WTC11 (cell line): ENCODE results near the gene SART1. TPM values are rescaled to one million over a fixed set of nuclear protein-coding genes. Genes with fewer than 3 reads are reported as not detected.

ENCODE experiments used
- ATAC-seq: fragments of 200-7000 bp; cut with Tn5 transposase; 2 replicates; pipeline ENCODE4 v1.10.0; 2021; ENCODE audit warnings: mild to moderate bottlenecking, moderate library complexity
- CTCF ChIA-PET: fragments of 300-600 bp; sonication (Branson Sonifier 250); formaldehyde crosslinking; loops from one replicate; lab custom pipeline; 2021; ENCODE audit warnings: antibody characterized with exemption; lab: Charles Lee
- POLR2A ChIA-PET: fragments of 350-600 bp; sonication (Branson Sonifier 250); formaldehyde crosslinking; loops from one replicate; lab custom pipeline; 2021; ENCODE audit warnings: antibody characterized with exemption; lab: Charles Lee
- DNase-seq: peaks from one replicate; pipeline ENCODE4 v3.0.0; 2021; ENCODE audit warnings: low spot score
- H3K27ac Mint-ChIP-seq: 2 replicates; pipeline ENCODE4 v1.8.0; 2021; ENCODE audit warnings: mixed read lengths
- H3K27me3 Mint-ChIP-seq: 2 replicates; pipeline ENCODE4 v1.8.0; 2021; ENCODE audit warnings: low read depth, mild to moderate bottlenecking, moderate library complexity, mixed read lengths
- H3K36me3 Mint-ChIP-seq: 2 replicates; pipeline ENCODE4 v1.8.0; 2021; ENCODE audit warnings: mixed read lengths
- H3K4me1 Mint-ChIP-seq: 2 replicates; pipeline ENCODE4 v1.8.0; 2022; ENCODE audit warnings: mixed read lengths
- H3K4me3 Mint-ChIP-seq: 2 replicates; pipeline ENCODE4 v1.8.0; 2021; ENCODE audit warnings: mild to moderate bottlenecking, moderate library complexity, mixed read lengths
- H3K9me3 Mint-ChIP-seq: 2 replicates; pipeline ENCODE4 v1.8.0; 2021; ENCODE audit warnings: mixed read lengths
- AFF4 ChIP-seq: sonication (generic); formaldehyde crosslinking; IDR thresholded peaks from 2 replicates; pipeline ENCODE4 v1.8.1; 2023; ENCODE audit warnings: mild to moderate bottlenecking, missing genetic modification reagents, borderline replicate concordance
- ATF3 ChIP-seq: sonication (generic); formaldehyde crosslinking; conservative IDR thresholded peaks from 2 replicates; pipeline ENCODE4 v1.8.1; 2022; ENCODE audit warnings: mild to moderate bottlenecking, missing genetic modification reagents
- CREB1 ChIP-seq: sonication (generic); formaldehyde crosslinking; IDR thresholded peaks from 2 replicates; pipeline ENCODE4 v1.8.0; 2023; ENCODE audit warnings: mild to moderate bottlenecking, missing genetic modification reagents
- E2F4 ChIP-seq: sonication (generic); formaldehyde crosslinking; IDR thresholded peaks from 2 replicates; pipeline ENCODE4 v1.8.1; 2022; ENCODE audit warnings: low read depth, mild to moderate bottlenecking, moderate library complexity, missing genetic modification reagents, borderline replicate concordance
- ELF4 ChIP-seq: sonication (generic); formaldehyde crosslinking; IDR thresholded peaks from 2 replicates; pipeline ENCODE4 v1.8.1; 2022; ENCODE audit warnings: low read depth, mild to moderate bottlenecking, moderate library complexity, missing genetic modification reagents
- FOXK1 ChIP-seq: sonication (generic); formaldehyde crosslinking; IDR thresholded peaks from 2 replicates; pipeline ENCODE4 v1.8.0; 2022; ENCODE audit warnings: mild to moderate bottlenecking, moderate library complexity, missing genetic modification reagents
- GABPB1 ChIP-seq: sonication (generic); formaldehyde crosslinking; IDR thresholded peaks from 2 replicates; pipeline ENCODE4 v1.8.1; 2023; ENCODE audit warnings: mild to moderate bottlenecking, missing genetic modification reagents
- MAX ChIP-seq: sonication (generic); formaldehyde crosslinking; IDR thresholded peaks from 2 replicates; pipeline ENCODE4 v1.8.0; 2022; ENCODE audit warnings: mild to moderate bottlenecking, missing genetic modification reagents
- NR1H2 ChIP-seq: sonication (generic); formaldehyde crosslinking; IDR thresholded peaks from 2 replicates; pipeline ENCODE4 v1.9.0; 2021; ENCODE audit warnings: mild to moderate bottlenecking, moderate library complexity, missing genetic modification reagents
- NR2C2 ChIP-seq: sonication (generic); formaldehyde crosslinking; IDR thresholded peaks from 2 replicates; pipeline ENCODE4 v1.8.0; 2022; ENCODE audit warnings: mild to moderate bottlenecking, missing genetic modification reagents
- RELA ChIP-seq: sonication (generic); formaldehyde crosslinking; IDR thresholded peaks from 2 replicates; pipeline ENCODE4 v1.8.1; 2022; ENCODE audit warnings: missing genetic modification reagents, mild to moderate bottlenecking, borderline replicate concordance
- TP53 ChIP-seq: sonication (generic); formaldehyde crosslinking; IDR thresholded peaks from 2 replicates; pipeline ENCODE4 v1.8.1; 2023; ENCODE audit warnings: mild to moderate bottlenecking, missing genetic modification reagents
- ZMAT4 ChIP-seq: fragments of 250-450 bp; sonication (Bioruptor Pico); IDR thresholded peaks from 2 replicates; pipeline ENCODE4 v1.9.0; 2021; ENCODE audit warnings: mild to moderate bottlenecking
- ZNF138 ChIP-seq: sonication (generic); formaldehyde crosslinking; conservative IDR thresholded peaks from 2 replicates; pipeline ENCODE4 v1.8.1; 2022; ENCODE audit warnings: mild to moderate bottlenecking, moderate library complexity, missing genetic modification reagents
- ZNF423 ChIP-seq: fragments of 250-450 bp; sonication (Bioruptor Pico); IDR thresholded peaks from 2 replicates; pipeline ENCODE4 v2.1.2; 2022; ENCODE audit warnings: mild to moderate bottlenecking, moderate library complexity
- total RNA-seq: library from RNA; stranded (reverse); gene quantifications from 3 replicates; pipeline ENCODE4 v1.2.3, GENCODE V29; 2021

Gene SART1
- total RNA-seq, 1 experiment from 2014 or later = 57.0 TPM

GRCh38 chr11:65915821-65916251 lies 45.7 kb upstream of the SART1 start:
- ChIA-PET CTCF (interaction anchor here (0.6 to 2.6 kb wide), 5 partner anchors 25 to 1731 kb away, joined by 3 to 9 read pairs (median 5); partner anchors contain the start of gene CCDC85B), POLR2A (interaction anchor here (0.6 to 1.2 kb wide), 4 partner anchors 25 to 57 kb away, joined by 3 read pairs; partner anchors contain the start of genes CCDC85B and MUS81)
- no peaks in the 10 kb centered on the region for H3K9me3 Mint-ChIP-seq
- DNase-seq (no peak), ATAC-seq (no peak)
- H3K27me3 Mint-ChIP-seq = peaks cover 6% of the 10 kb centered on the region
- H3K4me3 Mint-ChIP-seq = no peak overlapping the region
- no peak overlapping the region for H3K27ac Mint-ChIP-seq
- TF ChIP-seq ZNF423 (CRISPR knock-in tag) = no peak
- TF ChIP-seq ATF3 (CRISPR knock-in tag) = no peak
- TF ChIP-seq CREB1 (CRISPR knock-in tag) = no peak
- no peaks in the 10 kb centered on the region for H3K36me3 Mint-ChIP-seq
- peaks cover 23% of the 10 kb centered on the region for H3K4me1 Mint-ChIP-seq

- Mint-ChIP-seq H3K4me3 (peak overlapping the region; percentile 50), H3K4me1 (peaks cover 23% of the 10 kb centered on the region), H3K36me3 (no peaks in the 10 kb centered on the region), H3K9me3 (no peaks in the 10 kb centered on the region), H3K27ac (no peak overlapping the region), H3K27me3 (peaks cover 6% of the 10 kb centered on the region)
- POLR2A ChIA-PET = interaction anchor here (0.6 to 1.1 kb wide), 3 partner anchors 30 to 57 kb away, joined by 3 read pairs; partner anchors contain the start of gene MUS81
- TF ChIP-seq ELF4 (CRISPR knock-in tag) (no peak), NR2C2 (CRISPR knock-in tag) (no peak), ZMAT4 (CRISPR knock-in tag) (no peak)
- CTCF ChIA-PET = interaction anchor here (0.6 to 2.6 kb wide), 3 partner anchors 25 to 246 kb away, joined by 5 to 9 read pairs (median 5); partner anchors contain the start of gene CCDC85B
- DNase-seq (no peak), ATAC-seq (no peak)
Measured at GRCh38 chr11:65916391-65916790, 45.1 kb upstream of the SART1 start.

GRCh38 chr11:65917077-65917433 lies 44.5 kb upstream of the SART1 start:
- Mint-ChIP-seq H3K9me3 (no peaks in the 10 kb centered on the region), H3K36me3 (peaks cover 1% of the 10 kb centered on the region), H3K4me3 (peak overlapping the region; percentile 50), H3K27ac (no peak overlapping the region), H3K27me3 (peaks cover 3% of the 10 kb centered on the region; the same call in 1 of the 2 replicates), H3K4me1 (peaks cover 18% of the 10 kb centered on the region)
- TF ChIP-seq AFF4 (CRISPR knock-in tag) = no peak
- no peak for TF ChIP-seq TP53 (CRISPR knock-in tag)
- TF ChIP-seq FOXK1 (CRISPR knock-in tag) = no peak
- TF ChIP-seq ZNF138 (CRISPR knock-in tag) = no peak
- TF ChIP-seq GABPB1 = no peak
- TF ChIP-seq NR1H2 (CRISPR knock-in tag) = no peak
- DNase-seq (no peak), ATAC-seq (no peak)
- POLR2A ChIA-PET = interaction anchor here (1.3 to 1.6 kb wide), 2 partner anchors 26 to 59 kb away, joined by 3 to 12 read pairs; partner anchors contain the start of genes CCDC85B and CFL1
- CTCF ChIA-PET = interaction anchor here (2.3 kb wide), 1 partner anchor 27 kb away, joined by 23 read pairs; the partner anchor contains the start of genes CCDC85B and FIBP

GRCh38 chr11:65917434-65918210 lies 43.9 kb upstream of the SART1 start:
- Mint-ChIP-seq H3K36me3 (peaks cover 7% of the 10 kb centered on the region), H3K4me1 (peaks cover 18% of the 10 kb centered on the region), H3K27ac (no peak overlapping the region), H3K4me3 (peak overlapping the region; percentile 83), H3K27me3 (peaks cover 3% of the 10 kb centered on the region; the same call in 1 of the 2 replicates), H3K9me3 (no peaks in the 10 kb centered on the region)
- CTCF ChIA-PET = interaction anchor here (1.0 to 2.3 kb wide), 5 partner anchors 15 to 105 kb away, joined by 3 to 23 read pairs (median 3); partner anchors contain the start of genes CCDC85B and FIBP
- TF ChIP-seq AFF4 (CRISPR knock-in tag) (no peak), MAX (CRISPR knock-in tag) (0 out of 2 replicates have a peak, but pooled peaks have one; percentile 3), E2F4 (no peak), RELA (CRISPR knock-in tag) (0 out of 2 replicates have a peak, but pooled peaks have one; percentile 21)
- POLR2A ChIA-PET = interaction anchor here (1.1 to 1.6 kb wide), 3 partner anchors 26 to 59 kb away, joined by 3 to 12 read pairs (median 4); partner anchors contain the start of genes CCDC85B, CFL1 and FIBP
- ATAC-seq = no peak
- no peak for DNase-seq
